ENCODE results near the gene GNAQ.

GNAQ gene

GRCh38 chr9:78000221-78000620 is 31.4 kb downstream of the GNAQ start:
- DNase-seq = no peak

- no peak for DNase-seq
Measured at GRCh38 chr9:77999231-77999631, 32.4 kb downstream of the GNAQ start.

- DNase-seq = no peak
Measured at GRCh38 chr9:77997611-77998284, 33.9 kb downstream of the GNAQ start.

- DNase-seq = no peak
Measured at GRCh38 chr9:77996696-77997095, 34.9 kb downstream of the GNAQ start.

- DNase-seq = no peak
Measured at GRCh38 chr9:77991191-77991590, 40.4 kb downstream of the GNAQ start.

DNA sequence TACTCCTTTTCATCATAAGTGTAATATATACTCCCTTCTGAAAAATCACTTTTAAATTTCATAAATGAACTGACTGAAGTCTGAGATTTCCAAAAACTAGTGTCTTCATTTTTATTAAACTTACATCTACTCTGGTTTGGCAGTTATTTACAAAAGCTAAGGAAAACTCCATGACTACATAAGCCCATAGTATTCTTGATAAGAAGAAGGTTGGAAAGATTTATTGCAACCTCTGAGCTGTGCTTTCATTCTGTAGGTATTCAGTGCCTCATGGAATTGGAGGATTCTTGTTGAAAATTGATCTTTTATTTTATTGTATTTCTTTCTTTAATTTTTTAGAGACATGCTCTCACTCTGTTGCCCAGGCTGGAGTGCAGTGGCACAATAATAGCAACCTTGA is 41.7 kb downstream of the GNAQ start:
- no peak for DNase-seq

DNA sequence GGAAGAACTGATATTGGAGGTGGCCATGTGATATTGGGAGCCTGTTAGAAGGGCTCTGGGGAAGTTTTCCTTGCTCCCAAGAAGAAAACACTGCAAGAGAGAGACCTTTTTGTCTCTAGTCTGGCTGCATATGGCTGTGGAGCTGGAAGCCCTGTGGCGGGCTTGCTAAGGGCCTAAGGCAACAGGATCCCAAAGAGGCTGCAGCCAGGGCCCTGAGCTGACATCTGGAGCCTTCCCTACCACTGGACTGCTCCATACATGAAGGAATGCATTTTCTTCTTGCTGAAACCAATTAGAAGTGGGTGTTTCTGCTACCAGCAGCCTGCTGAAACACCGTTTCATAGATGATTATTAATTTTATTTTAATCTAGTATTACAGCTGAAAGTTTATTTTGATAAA is 42.2 kb downstream of the GNAQ start:
- no peak for DNase-seq

GRCh38 chr9:77988630-77989029 is 43.0 kb downstream of the GNAQ start:
- DNase-seq = peak; percentile 48 to 64

- DNase-seq = no peak
Measured at GRCh38 chr9:77987880-77988525, 43.6 kb downstream of the GNAQ start.

DNA sequence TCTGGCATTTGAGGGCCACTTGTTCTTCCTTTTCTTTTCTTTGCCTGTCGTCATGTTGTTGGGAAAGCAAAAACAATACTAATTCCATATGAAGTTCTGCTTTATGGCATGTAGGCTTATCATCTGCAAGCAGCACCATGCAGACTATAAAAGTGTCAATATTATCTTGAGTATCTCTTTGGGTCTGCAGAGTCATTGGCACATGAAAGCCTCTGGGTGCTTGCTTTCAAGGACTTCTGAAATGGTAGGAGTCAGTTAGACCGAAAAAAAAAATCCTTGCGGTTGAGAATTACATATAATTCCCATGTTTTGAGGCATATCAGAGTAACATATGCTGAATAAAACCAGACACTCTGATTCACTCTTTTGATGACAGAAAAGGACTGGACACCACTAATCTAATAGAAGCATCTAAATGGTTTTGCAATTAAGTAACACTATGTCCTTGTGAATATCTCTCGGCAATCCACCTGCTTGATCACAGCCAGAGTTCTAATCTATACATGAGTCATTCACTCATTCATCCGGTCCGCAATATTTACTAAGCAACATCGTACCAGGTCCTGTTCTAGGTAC is 44.4 kb downstream of the GNAQ start:
- no peak for DNase-seq

DNA sequence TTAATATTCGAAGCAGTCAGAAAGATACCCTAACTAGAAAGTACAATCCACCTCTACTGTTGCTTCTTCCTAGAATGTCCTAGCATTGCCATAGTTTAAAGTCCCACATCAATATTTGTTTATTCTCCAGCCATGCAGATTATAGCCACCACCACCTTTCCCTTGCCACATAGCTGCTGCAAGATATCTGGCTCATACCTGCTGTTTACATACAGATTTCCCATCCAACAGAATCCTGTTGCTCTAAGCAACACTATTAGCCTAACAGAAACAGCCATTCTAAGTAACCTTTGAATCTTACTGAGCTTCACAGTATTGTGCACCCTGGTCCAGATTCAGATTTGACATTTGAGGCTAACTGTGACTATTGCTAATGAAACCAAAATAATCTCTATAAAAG is 45.6 kb downstream of the GNAQ start:
- no peak for DNase-seq

- no peak for DNase-seq
Measured at GRCh38 chr9:77983320-77983662, 48.3 kb downstream of the GNAQ start.

- no peak for DNase-seq
Measured at GRCh38 chr9:77982581-77983319, 48.9 kb downstream of the GNAQ start.

- DNase-seq = no peak
Measured at GRCh38 chr9:77981907-77982306, 49.7 kb downstream of the GNAQ start.

DNA sequence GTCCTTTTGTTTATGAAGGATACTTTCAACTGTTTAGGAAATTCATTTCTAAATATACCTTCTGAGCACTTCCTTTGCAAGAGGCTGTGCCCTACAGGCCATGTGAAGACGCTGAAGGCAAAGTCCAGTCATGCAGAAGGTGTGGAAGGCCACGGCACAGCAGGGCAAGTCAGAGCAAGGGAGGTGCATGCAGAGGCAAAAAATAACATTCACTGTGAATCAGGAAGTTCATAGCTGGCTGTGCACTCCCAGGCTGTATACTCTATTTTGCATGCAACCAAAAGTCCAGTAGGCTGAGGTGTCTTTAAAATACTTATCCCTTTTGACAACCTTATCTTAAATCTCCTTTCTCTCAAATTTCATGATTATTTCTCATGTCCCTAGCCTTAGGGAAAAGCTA is 50.3 kb downstream of the GNAQ start:
- peak; percentile 65 to 83 for DNase-seq

DNA sequence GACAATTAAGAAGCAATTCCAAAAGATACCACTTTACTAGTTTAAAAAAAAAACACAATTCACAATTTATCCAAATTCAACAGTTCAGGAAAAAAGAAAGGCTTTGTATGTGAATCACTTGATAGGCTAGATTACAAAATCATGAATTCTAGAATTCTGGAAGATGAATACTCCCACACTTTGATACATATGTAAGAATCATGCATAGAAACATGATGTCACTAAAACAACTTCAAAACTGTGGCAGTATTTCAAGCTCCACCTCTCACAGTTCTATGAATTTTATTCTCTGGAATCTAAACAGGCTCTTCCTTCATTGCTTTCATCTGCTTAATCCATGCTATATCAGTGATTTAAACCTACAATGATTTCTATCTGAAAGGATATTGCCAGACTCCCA is 51.0 kb downstream of the GNAQ start:
- DNase-seq = no peak

DNA sequence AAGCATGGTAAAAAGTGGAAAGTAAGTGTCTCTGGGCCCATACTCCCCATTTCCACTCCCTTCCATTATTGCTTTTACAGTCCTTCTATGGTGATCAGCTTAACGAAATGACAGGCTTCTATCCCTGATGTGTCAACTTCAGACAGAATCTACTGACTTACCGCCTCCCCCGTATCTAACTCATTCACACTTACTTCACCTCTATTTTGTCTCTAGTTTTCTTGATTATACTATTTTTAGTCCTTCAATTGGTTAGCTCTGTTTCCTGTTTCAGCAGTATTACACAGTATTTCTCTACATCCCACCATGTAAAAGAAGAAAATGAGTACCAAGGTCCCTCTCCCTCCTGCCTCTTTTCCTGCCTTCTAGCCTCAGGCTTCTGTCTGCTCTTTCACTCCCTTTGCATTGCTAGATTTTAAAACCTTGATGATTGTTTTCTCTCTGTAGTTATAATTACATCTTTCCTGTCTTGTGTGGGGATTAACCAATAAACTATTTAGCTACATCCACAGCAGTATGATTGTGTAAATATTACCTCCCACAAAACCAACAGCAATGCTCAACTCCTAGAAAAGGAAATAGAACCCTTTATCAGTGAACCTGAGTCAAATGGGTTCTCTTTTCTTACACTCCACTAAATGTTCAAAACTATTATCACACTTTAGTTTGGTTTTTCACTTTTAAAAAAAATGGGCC is 53.4 kb downstream of the GNAQ start:
- peak in 1 of 2 experiments; percentile 55 for DNase-seq

DNA sequence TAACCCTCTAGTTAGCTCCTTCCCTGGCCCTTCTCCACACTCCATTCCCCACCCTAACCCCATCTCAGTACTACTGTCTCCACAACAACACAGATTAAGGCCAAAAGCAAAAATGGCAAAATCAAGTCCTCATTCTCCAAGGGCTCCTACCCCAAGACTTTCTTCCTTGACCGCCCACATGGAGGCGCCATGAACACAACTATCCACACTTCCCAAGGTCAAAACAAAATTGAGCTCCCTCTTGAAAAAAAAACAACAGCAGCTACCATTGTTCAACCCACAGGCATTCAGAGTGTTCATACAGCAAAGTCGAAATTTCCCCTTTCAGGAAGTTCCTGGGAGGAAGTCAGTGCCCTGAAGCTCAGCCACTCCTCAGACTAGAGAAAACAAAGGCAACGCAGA is 54.4 kb downstream of the GNAQ start:
- DNase-seq = peak; percentile 84 to 87

GRCh38 chr9:77975806-77976205 is 55.8 kb downstream of the GNAQ start:
- DNase-seq = no peak

DNA sequence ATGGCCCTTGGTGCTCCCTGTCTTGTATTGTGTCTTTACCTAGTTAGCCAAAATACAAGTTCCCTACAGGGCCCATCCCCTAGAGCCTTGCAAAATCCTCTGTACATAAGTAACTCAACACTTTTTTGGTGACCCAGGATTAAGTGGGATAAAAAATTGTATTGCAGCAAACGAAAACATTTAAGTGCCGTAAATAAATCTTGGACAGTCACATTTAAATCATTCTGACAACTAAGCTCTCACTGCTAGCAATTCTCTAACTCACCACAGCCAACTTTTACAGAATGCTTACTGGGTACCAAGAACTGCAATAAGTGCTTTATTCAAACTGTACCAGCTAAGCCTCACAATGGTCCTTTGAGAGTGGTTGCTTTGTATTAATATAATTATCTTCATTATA is 56.6 kb downstream of the GNAQ start:
- DNase-seq = no peak

DNA sequence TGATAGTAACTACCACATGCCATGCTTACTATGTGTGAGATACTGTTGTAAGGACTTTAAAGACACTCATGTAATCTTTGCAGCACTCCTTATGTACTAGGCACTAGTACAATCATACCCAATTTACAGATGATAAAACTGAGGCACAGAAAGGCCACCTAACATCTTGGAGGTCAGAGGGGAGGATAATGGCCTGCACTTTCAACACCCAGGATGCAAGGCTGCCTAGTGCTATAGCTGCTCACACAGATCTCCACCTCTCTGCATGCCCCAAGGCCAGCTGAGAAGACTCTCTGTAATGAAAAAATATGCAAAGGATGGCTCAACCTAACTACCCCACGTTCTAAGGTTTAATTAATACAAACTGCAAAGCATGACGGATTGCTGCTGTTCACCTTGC is 57.2 kb downstream of the GNAQ start:
- DNase-seq = no peak

GRCh38 chr9:77969083-77969482 is 62.5 kb downstream of the GNAQ start:
- DNase-seq = no peak

GRCh38 chr9:77968506-77968905 is 63.1 kb downstream of the GNAQ start:
- DNase-seq = no peak

Measured in AML-193 (cell line).